Stomach (tissue), 9 donors: ENCODE data around the gene CFAP20. TPM values are rescaled to one million over a fixed set of nuclear protein-coding genes. Genes with fewer than 3 reads are reported as not detected.
A peak's percentile ranks its signal among the peaks of the same experiment; 100 is the strongest.

Experiments
- DNase-seq, 2 donors: peaks; one replicate each; pipeline versions ENCODE4 v3.0.0 to v3.0.0-alpha.2; 2013 to 2019
- H3K27ac ChIP-seq, 5 donors: fragments of 200-600 bp in 4 of 5; sonication (generic) in 4 of 5; one replicate each; pipeline ENCODE4 v1.5.1; 2013 to 2019; ENCODE audit warnings: mild to moderate bottlenecking in 1 of 5, moderate library complexity in 1 of 5
- H3K27me3 ChIP-seq, 3 donors: fragments of 200-600 bp; sonication (generic); one replicate each; pipeline ENCODE4 v1.5.1; 2017 to 2019; ENCODE audit warnings: mixed run types in 1 of 3
- H3K36me3 ChIP-seq, 4 donors: fragments of 200-600 bp; sonication (generic); 1 replicate in 3 of 4; 2 replicates in 1 of 4; pipeline ENCODE4 v1.5.1; 2016 to 2019
- H3K4me1 ChIP-seq, 4 donors: fragments of 200-600 bp; sonication (generic); one replicate each; pipeline ENCODE4 v1.5.1; 2016 to 2019
- H3K4me3 ChIP-seq, 4 donors: fragments of 200-600 bp; sonication (generic) in 3 of 4; one replicate each; pipeline ENCODE4 v1.5.1; 2016 to 2019; ENCODE audit warnings: mild to moderate bottlenecking in 1 of 4
- H3K9me3 ChIP-seq, 4 donors: fragments of 200-600 bp; sonication (generic); one replicate each; pipeline ENCODE4 v1.5.1; 2016 to 2019
- EP300 ChIP-seq: sonication (generic); formaldehyde crosslinking; IDR thresholded peaks from one replicate; pipeline ENCODE4 v1.6.1; 2017; ENCODE audit warnings: antibody characterized with exemption
- POLR2A ChIP-seq, 4 donors: fragments of 450-650 bp; IDR thresholded peaks; one replicate each; pipeline ENCODE4 v1.6.1; 2016; ENCODE audit warnings: antibody characterized with exemption in 4 of 4, control low read depth in 2 of 4, mild to moderate bottlenecking in 1 of 4, moderate library complexity in 1 of 4
- POLR2AphosphoS5 ChIP-seq, 3 donors: sonication (generic); formaldehyde crosslinking; IDR thresholded peaks; one replicate each; pipeline ENCODE4 v1.6.1; 2016; ENCODE audit warnings: antibody characterized with exemption in 3 of 3
- WGBS, 5 donors: extraction: QIAGEN DNeasy Blood & Tissue Kit in 3 of 5; methylation state at CpG; one replicate each; pipeline versions ENCODE4 v1.1.5 to v1.1.7; 2013 to 2018; 5-methylcytosine and 5-hydroxymethylcytosine counted together
- intact Hi-C: fragments of 100-400 bp; cut with DNase I; formaldehyde crosslinking; loops from one replicate; pipeline ENCODE4 v1.15.1; 2023; ENCODE audit warnings: low total_unique reads
- polyA plus RNA-seq, 3 donors: library from polyadenylated mRNA; stranded (reverse); fragments of 200-250 nt; gene quantifications; one replicate each; pipeline ENCODE4 v1.2.3, GENCODE V29; 2013
- total RNA-seq, 5 donors: library from RNA; depleted of rRNA; stranded (reverse); fragments of >200 nt; gene quantifications; one replicate each; pipeline versions ENCODE4 v1.1.0 to v1.2.3, GENCODE V29; 2014 to 2016
- TF ChIP-seq, protein P1 (sequence below), 7 experiments: fragments of 450-650 bp in 4 of 7; fragments of 200-600 bp in 3 of 7; sonication (generic) in 3 of 7; IDR thresholded peaks; one replicate each; pipeline ENCODE4 v1.5.1; 2016 to 2019; ENCODE audit warnings: antibody characterized with exemption in 7 of 7, control low read depth in 2 of 7, mild to moderate bottlenecking in 1 of 7
- donor health status: healthy with polysubstance abuse.
- donor health status: Bipolar disorder and iron deficiency.
- donor health status: healthy.

The CFAP20 gene
- total and polyA plus RNA-seq, 8 donors = 0.58 to 81.7 (median 23.8) TPM

DNA sequence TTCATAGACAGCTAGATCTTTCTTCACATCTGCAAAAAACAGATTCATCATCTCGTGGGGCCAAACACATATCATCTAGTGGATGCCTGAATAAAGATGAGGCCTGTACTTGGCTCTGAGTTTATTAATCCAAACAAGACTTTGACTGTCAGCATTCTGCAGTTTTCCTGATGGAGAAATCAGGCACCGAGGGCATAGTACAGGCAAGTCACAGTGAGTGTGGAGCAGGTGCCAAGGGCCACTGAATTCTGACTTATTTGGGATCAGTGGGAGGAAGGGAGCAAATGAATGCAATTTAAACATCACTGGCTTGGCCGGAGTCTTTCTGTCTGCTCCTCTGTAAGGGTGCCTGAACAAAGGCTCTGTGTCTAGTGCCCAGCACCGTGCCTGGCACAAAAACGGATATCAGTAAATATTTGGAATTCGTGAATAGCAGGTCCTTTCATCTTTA lies 975 bp downstream of the CFAP20 start:
- Histone ChIP-seq H3K27me3 (no peaks in the 10 kb centered on the region), H3K4me3 (peak overlapping the region; percentile 84 to 97 (median 89)), H3K9me3 (no peaks in the 10 kb centered on the region), H3K36me3 (no peaks in the 10 kb centered on the region), H3K27ac (peak overlapping the region; percentile 38 to 96 (median 94)), H3K4me1 (peaks cover 32 to 56% (median 49%) of the 10 kb centered on the region in 4 donors)
- WGBS, 5 donors = 1 to 4% (median 2%) methylated on average over 6 of the region's 6 CpGs
- DNase-seq = peak in 1 of 2 donors; percentile 23
- TF ChIP-seq POLR2A (IDR thresholded peaks at IDR 0.05) (no peak), POLR2AphosphoS5 (IDR thresholded peaks at IDR 0.05) (no peak), EP300 (no peak)
- TF ChIP-seq, protein P1, sequence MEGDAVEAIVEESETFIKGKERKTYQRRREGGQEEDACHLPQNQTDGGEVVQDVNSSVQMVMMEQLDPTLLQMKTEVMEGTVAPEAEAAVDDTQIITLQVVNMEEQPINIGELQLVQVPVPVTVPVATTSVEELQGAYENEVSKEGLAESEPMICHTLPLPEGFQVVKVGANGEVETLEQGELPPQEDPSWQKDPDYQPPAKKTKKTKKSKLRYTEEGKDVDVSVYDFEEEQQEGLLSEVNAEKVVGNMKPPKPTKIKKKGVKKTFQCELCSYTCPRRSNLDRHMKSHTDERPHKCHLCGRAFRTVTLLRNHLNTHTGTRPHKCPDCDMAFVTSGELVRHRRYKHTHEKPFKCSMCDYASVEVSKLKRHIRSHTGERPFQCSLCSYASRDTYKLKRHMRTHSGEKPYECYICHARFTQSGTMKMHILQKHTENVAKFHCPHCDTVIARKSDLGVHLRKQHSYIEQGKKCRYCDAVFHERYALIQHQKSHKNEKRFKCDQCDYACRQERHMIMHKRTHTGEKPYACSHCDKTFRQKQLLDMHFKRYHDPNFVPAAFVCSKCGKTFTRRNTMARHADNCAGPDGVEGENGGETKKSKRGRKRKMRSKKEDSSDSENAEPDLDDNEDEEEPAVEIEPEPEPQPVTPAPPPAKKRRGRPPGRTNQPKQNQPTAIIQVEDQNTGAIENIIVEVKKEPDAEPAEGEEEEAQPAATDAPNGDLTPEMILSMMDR (IDR thresholded peaks at IDR 0.05) = no peak
- intact Hi-C loops = no loop called here

DNA sequence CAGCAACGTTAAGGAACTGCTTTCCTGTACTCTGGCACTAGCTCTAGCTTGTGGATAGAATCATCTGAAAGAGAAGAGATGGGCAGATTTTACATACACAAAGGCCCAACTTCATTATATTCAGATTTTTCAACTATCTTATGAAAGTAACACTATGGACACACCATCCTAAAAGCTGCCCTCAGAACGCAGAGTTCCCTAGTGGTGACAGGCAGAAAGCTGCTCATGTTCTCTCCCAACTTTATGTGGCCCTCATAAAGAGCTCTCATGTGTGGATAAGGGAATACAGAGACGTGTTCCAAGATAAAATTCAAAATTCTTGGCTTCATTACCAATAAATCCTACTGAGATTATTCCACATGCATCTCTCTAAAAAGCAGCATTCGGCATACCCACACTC lies 1.5 kb downstream of the CFAP20 start:
- Histone ChIP-seq H3K36me3 (no peaks in the 10 kb centered on the region), H3K27me3 (no peaks in the 10 kb centered on the region), H3K4me3 (peak overlapping the region; percentile 84 to 97 (median 89)), H3K4me1 (peaks cover 32 to 62% (median 52%) of the 10 kb centered on the region in 4 donors), H3K27ac (peak overlapping the region in 4 of 5 donors; percentile 88 to 96 (median 94)), H3K9me3 (no peaks in the 10 kb centered on the region)
- TF ChIP-seq, protein P1 (IDR thresholded peaks at IDR 0.05) = peak in 1 of 7 experiments; percentile 3
- TF ChIP-seq POLR2A (IDR thresholded peaks at IDR 0.05) = no peak
- 10 to 19% (median 11%) methylated on average over 4 of the region's 4 CpGs for WGBS, 5 donors
- intact Hi-C loops = no loop called here
- peak in 1 of 2 donors; percentile 20 for DNase-seq

DNA sequence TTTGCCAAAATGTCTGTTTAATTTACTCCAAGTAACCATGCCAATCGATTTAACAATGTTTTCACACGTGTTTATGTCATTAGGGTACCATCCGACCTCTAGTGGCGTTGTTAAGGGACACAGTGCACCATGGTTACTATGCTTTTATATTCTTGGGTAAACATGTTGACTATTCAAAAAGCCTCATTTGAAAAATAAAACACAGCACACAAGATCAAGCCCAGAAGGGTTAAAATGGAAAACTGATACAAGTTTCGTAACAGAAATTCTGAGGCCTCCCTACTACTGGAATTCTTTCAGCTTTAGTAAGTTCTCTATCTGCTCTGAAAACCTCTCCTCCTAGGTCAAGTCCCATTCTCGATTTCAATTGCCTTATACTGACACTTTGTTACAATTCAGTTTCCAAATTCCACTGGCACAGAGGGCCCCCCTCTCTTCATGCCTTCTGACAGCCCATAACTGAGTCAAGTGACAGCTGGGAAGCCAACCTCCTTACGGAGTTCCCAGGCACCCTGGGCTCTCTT lies 2.1 kb downstream of the CFAP20 start:
- TF ChIP-seq, protein P1 (IDR thresholded peaks at IDR 0.05) = peak in 3 of 7 experiments; percentile 7 to 43 (median 33)
- TF ChIP-seq EP300 = no peak
- no peaks in the 10 kb centered on the region for H3K9me3 ChIP-seq
- DNase-seq = peak in 1 of 2 donors; percentile 81
- H3K36me3 ChIP-seq = no peaks in the 10 kb centered on the region
- 6 to 13% (median 10%) methylated on average over 7 of the region's 7 CpGs for WGBS, 5 donors
- peak overlapping the region; percentile 12 to 97 (median 89) for H3K4me3 ChIP-seq
- peaks cover 32 to 68% (median 56%) of the 10 kb centered on the region in 4 donors for H3K4me1 ChIP-seq
- peak overlapping the region; percentile 63 to 96 (median 94) for H3K27ac ChIP-seq
- no peaks in the 10 kb centered on the region for H3K27me3 ChIP-seq
- intact Hi-C loops = no loop called here

DNA sequence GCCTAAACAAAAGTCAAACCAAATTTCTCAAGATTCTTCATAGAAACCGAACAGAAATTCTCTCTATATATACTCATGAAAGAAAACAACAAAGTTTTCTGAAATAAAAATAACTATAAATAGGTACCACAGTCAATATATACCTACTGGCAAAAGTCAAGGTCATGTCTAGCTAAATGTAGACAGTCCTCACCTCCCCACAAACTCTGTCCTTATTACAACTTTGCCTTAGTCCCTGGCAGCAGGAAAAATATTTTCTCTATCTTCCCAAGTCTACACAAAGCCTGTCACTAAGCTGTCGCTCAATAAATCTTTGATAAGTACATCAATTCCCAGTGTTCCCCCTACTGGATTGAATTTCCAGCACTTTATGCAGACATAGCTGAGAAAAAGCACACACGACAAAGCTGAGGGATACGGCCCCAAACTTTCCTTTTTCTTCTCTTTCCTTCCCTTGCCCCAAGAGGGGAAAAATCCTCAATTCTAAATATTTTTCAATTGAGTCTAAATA lies 2.7 kb downstream of the CFAP20 start:
- Histone ChIP-seq H3K27ac (peak overlapping the region in 4 of 5 donors; percentile 88 to 96 (median 94)), H3K4me3 (peak overlapping the region in 3 of 4 donors; percentile 12 to 97 (median 85)), H3K9me3 (no peaks in the 10 kb centered on the region), H3K4me1 (peaks cover 36 to 73% (median 61%) of the 10 kb centered on the region in 4 donors), H3K36me3 (no peaks in the 10 kb centered on the region), H3K27me3 (no peaks in the 10 kb centered on the region)
- WGBS, 5 donors = 32 to 48% (median 34%) methylated on average over 4 of the region's 4 CpGs
- TF ChIP-seq EP300 = no peak
- no peak for TF ChIP-seq POLR2A (IDR thresholded peaks at IDR 0.05)
- TF ChIP-seq POLR2AphosphoS5 (IDR thresholded peaks at IDR 0.05) = no peak
- TF ChIP-seq, protein P1 (IDR thresholded peaks at IDR 0.05) = no peak
- DNase-seq = peak in 1 of 2 donors; percentile 11
- intact Hi-C loops = no loop called here
